ENCODE results near the gene ACAD11. TPM values are rescaled to one million over a fixed set of nuclear protein-coding genes. Genes with fewer than 3 reads are reported as not detected.
A peak's percentile ranks its signal among the peaks of the same experiment; 100 is the strongest.

The ACAD11 gene
- total and polyA plus RNA-seq, 7 experiments from 2014 or later = 6.0 to 33.7 (median 25.6) TPM

GRCh38 chr3:132661101-132661500, 1.5 kb upstream of the ACAD11 start:
- H3K9me3 ChIP-seq (ENCODE audit: control insufficient read depth in 2 of 3, low read length in 3 of 3) = no peaks in the 10 kb centered on the region
- DNase-seq (no peak), ATAC-seq (no peak)
- H3K4me1 ChIP-seq (ENCODE audit: control insufficient read depth in 2 of 2, insufficient read depth in 2 of 2, low read length in 2 of 2) = peaks cover 9 to 19% of the 10 kb centered on the region in 2 donors
- intact Hi-C loops (cut with micrococcal nuclease) = loop anchor here (2.0 to 10.0 kb wide), 5 partner anchors 244 to 1769 kb away; partner anchors contain the start of genes ATP2C1 (in 1 of the 2), CDV3 (in 1 of the 2), DNAJC13 (in 1 of the 2) and MRPL3 (in 1 of the 2)
- Mint-ChIP-seq H3K27me3 (no peaks in the 10 kb centered on the region), H3K4me3 (peak overlapping the region; percentile 84 to 98 (median 97)), H3K27ac (peak overlapping the region; percentile 95 to 98 (median 96)), H3K9me3 (no peaks in the 10 kb centered on the region), H3K4me1 (peaks cover 41 to 81% (median 67%) of the 10 kb centered on the region in 7 donors), H3K36me3 (peaks cover 0 to 8% (median 3%) of the 10 kb centered on the region in 5 donors)
- H3K36me3 ChIP-seq (ENCODE audit: control insufficient read depth in 2 of 3, insufficient read depth in 3 of 3, low read length in 3 of 3) = peaks cover 0 to 14% (median 0%) of the 10 kb centered on the region in 3 experiments
- peak overlapping the region; percentile 99 for H3K4me3 ChIP-seq (ENCODE audit: low read length)
- CTCF ChIA-PET = interaction anchor here (0.5 to 2.2 kb wide), 4 partner anchors 12 to 128 kb away, joined by 3 to 6 read pairs (median 3); no protein-coding TSS in a partner anchor
- POLR2A ChIA-PET = interaction anchor here (0.5 to 2.3 kb wide), 6 partner anchors 9 to 912 kb away, joined by 3 to 9 read pairs (median 4); partner anchors contain the start of gene CDV3
- H3K27ac ChIP-seq (ENCODE audit: low read depth, low read length) = peak overlapping the region; percentile 92
- no peaks in the 10 kb centered on the region for H3K27me3 ChIP-seq (ENCODE audit: control insufficient read depth in 2 of 2, insufficient read depth in 2 of 2, low read length in 2 of 2)

GRCh38 chr3:132660811-132661070, 1.1 kb upstream of the ACAD11 start:
- Histone ChIP-seq H3K4me1 (ENCODE audit: control insufficient read depth in 2 of 2, insufficient read depth in 2 of 2, low read length in 2 of 2) (peaks cover 9 to 19% of the 10 kb centered on the region in 2 donors), H3K9me3 (ENCODE audit: control insufficient read depth in 2 of 3, low read length in 3 of 3) (no peaks in the 10 kb centered on the region), H3K36me3 (ENCODE audit: control insufficient read depth in 2 of 3, insufficient read depth in 3 of 3, low read length in 3 of 3) (peaks cover 0 to 14% (median 0%) of the 10 kb centered on the region in 3 experiments), H3K27me3 (ENCODE audit: control insufficient read depth in 2 of 2, insufficient read depth in 2 of 2, low read length in 2 of 2) (no peaks in the 10 kb centered on the region), H3K27ac (ENCODE audit: low read depth, low read length) (peak overlapping the region; percentile 92), H3K4me3 (ENCODE audit: low read length) (peak overlapping the region; percentile 99)
- ATAC-seq (no peak), DNase-seq (no peak)
- H3K4me3 Mint-ChIP-seq = peak overlapping the region; percentile 84 to 98 (median 97)
- POLR2A ChIA-PET = interaction anchor here (0.5 to 2.3 kb wide), 6 partner anchors 9 to 912 kb away, joined by 3 to 9 read pairs (median 4); partner anchors contain the start of gene CDV3
- H3K27me3 Mint-ChIP-seq = no peaks in the 10 kb centered on the region
- no peaks in the 10 kb centered on the region for H3K9me3 Mint-ChIP-seq
- H3K36me3 Mint-ChIP-seq = peaks cover 0 to 8% (median 3%) of the 10 kb centered on the region in 5 donors
- H3K27ac Mint-ChIP-seq = peak overlapping the region; percentile 95 to 98 (median 96)
- H3K4me1 Mint-ChIP-seq = peaks cover 43 to 80% (median 69%) of the 10 kb centered on the region in 7 donors
- CTCF ChIA-PET = interaction anchor here (0.5 to 2.2 kb wide), 4 partner anchors 12 to 128 kb away, joined by 3 to 6 read pairs (median 3); no protein-coding TSS in a partner anchor
- intact Hi-C loops (cut with micrococcal nuclease) = loop anchor here (1.0 to 10.0 kb wide), 9 partner anchors 62 to 1825 kb away; partner anchors contain the start of genes DNAJC13 (in 2 of the 2), NPHP3 (in 2 of the 2), ANAPC13 (in 1 of the 2) and ATP2C1 (in 1 of the 2)

GRCh38 chr3:132660052-132660810, 622 bp upstream of the ACAD11 start, which contains the start of gene UBA5:
Gene UBA5, plus strand, starts transcription at chr3:132660329. Its CDS starts 209 bp downstream, at chr3:132660538.
- Histone ChIP-seq H3K36me3 (ENCODE audit: control insufficient read depth in 2 of 3, insufficient read depth in 3 of 3, low read length in 3 of 3) (peaks cover 0 to 14% (median 0%) of the 10 kb centered on the region in 3 experiments), H3K27me3 (ENCODE audit: control insufficient read depth in 2 of 2, insufficient read depth in 2 of 2, low read length in 2 of 2) (no peaks in the 10 kb centered on the region), H3K4me3 (ENCODE audit: low read length) (peak within 1 kb of the TSS; percentile 99), H3K4me1 (ENCODE audit: control insufficient read depth in 2 of 2, insufficient read depth in 2 of 2, low read length in 2 of 2) (peaks cover 9 to 19% of the 10 kb centered on the region in 2 donors), H3K27ac (ENCODE audit: low read depth, low read length) (peak within 1 kb of the TSS; percentile 92), H3K9me3 (ENCODE audit: control insufficient read depth in 2 of 3, low read length in 3 of 3) (no peaks in the 10 kb centered on the region)
- Mint-ChIP-seq H3K27me3 (no peaks in the 10 kb centered on the region), H3K9me3 (no peaks in the 10 kb centered on the region), H3K27ac (peak within 1 kb of the TSS; percentile 95 to 98 (median 96)), H3K4me3 (peak within 1 kb of the TSS; percentile 84 to 98 (median 97)), H3K36me3 (peaks cover 0 to 8% (median 3%) of the 10 kb centered on the region in 5 donors), H3K4me1 (peaks cover 45 to 78% (median 71%) of the 10 kb centered on the region in 7 donors)
- CTCF ChIA-PET = interaction anchor here (1.4 to 2.2 kb wide), 2 partner anchors 12 to 17 kb away, joined by 3 to 6 read pairs; no protein-coding TSS in a partner anchor
- intact Hi-C loops (cut with micrococcal nuclease) = loop anchor here (1.0 to 10.0 kb wide), 9 partner anchors 62 to 1825 kb away; partner anchors contain the start of genes DNAJC13 (in 2 of the 2), NPHP3 (in 2 of the 2), ANAPC13 (in 1 of the 2) and ATP2C1 (in 1 of the 2)
- DNase-seq = peak; percentile 55 to 81 (median 75)
- peak; percentile 92 for ATAC-seq
- POLR2A ChIA-PET = interaction anchor here (0.7 to 2.3 kb wide), 5 partner anchors 10 to 913 kb away, joined by 3 to 9 read pairs (median 5); partner anchors contain the start of gene CDV3

GRCh38 chr3:132659000-132659364, 627 bp downstream of the ACAD11 start:
- H3K27me3 ChIP-seq (ENCODE audit: control insufficient read depth in 2 of 2, insufficient read depth in 2 of 2, low read length in 2 of 2) = no peaks in the 10 kb centered on the region
- ChIA-PET POLR2A (interaction anchor here (0.6 kb wide), 1 partner anchor 810 kb away, joined by 3 read pairs; no protein-coding TSS in a partner anchor), CTCF (no interaction called here)
- H3K4me3 Mint-ChIP-seq = peak overlapping the region; percentile 84 to 98 (median 97)
- H3K36me3 ChIP-seq (ENCODE audit: control insufficient read depth in 2 of 3, insufficient read depth in 3 of 3, low read length in 3 of 3) = peaks cover 0 to 14% (median 0%) of the 10 kb centered on the region in 3 experiments
- H3K4me1 Mint-ChIP-seq = peaks cover 38 to 74% (median 62%) of the 10 kb centered on the region in 7 donors
- ATAC-seq (no peak), DNase-seq (peak in 1 of 9 donors; percentile 4)
- H3K4me1 ChIP-seq (ENCODE audit: control insufficient read depth in 2 of 2, insufficient read depth in 2 of 2, low read length in 2 of 2) = peaks cover 9 to 19% of the 10 kb centered on the region in 2 donors
- no peaks in the 10 kb centered on the region for H3K27me3 Mint-ChIP-seq
- intact Hi-C loops (cut with micrococcal nuclease) = loop anchor here (1.0 to 5.0 kb wide), 4 partner anchors 764 to 1632 kb away; partner anchors contain the start of genes SRPRB (in 2 of the 2), ASTE1 (in 1 of the 2) and NEK11 (in 1 of the 2)
- H3K4me3 ChIP-seq (ENCODE audit: low read length) = peak overlapping the region; percentile 99
- no peaks in the 10 kb centered on the region for H3K9me3 Mint-ChIP-seq
- peak overlapping the region; percentile 95 to 98 (median 96) for H3K27ac Mint-ChIP-seq
- peaks cover 0 to 4% (median 0%) of the 10 kb centered on the region in 5 donors for H3K36me3 Mint-ChIP-seq
- H3K9me3 ChIP-seq (ENCODE audit: control insufficient read depth in 2 of 3, low read length in 3 of 3) = no peaks in the 10 kb centered on the region
- peak overlapping the region; percentile 92 for H3K27ac ChIP-seq (ENCODE audit: low read depth, low read length)

GRCh38 chr3:132657869-132658747, 1.5 kb downstream of the ACAD11 start:
- Mint-ChIP-seq H3K4me3 (peak overlapping the region; percentile 71 to 98 (median 96)), H3K36me3 (peaks cover 0 to 4% (median 0%) of the 10 kb centered on the region in 5 donors), H3K27me3 (no peaks in the 10 kb centered on the region), H3K27ac (peak overlapping the region in 3 of 9 donors; percentile 96), H3K9me3 (no peaks in the 10 kb centered on the region), H3K4me1 (peaks cover 36 to 65% (median 54%) of the 10 kb centered on the region in 7 donors)
- ATAC-seq (no peak), DNase-seq (no peak)
- H3K4me3 ChIP-seq (ENCODE audit: low read length) = no peak overlapping the region
- peaks cover 0 to 14% (median 0%) of the 10 kb centered on the region in 3 experiments for H3K36me3 ChIP-seq (ENCODE audit: control insufficient read depth in 2 of 3, insufficient read depth in 3 of 3, low read length in 3 of 3)
- H3K4me1 ChIP-seq (ENCODE audit: control insufficient read depth in 2 of 2, insufficient read depth in 2 of 2, low read length in 2 of 2) = peaks cover 11 to 19% of the 10 kb centered on the region in 2 donors
- no peak overlapping the region for H3K27ac ChIP-seq (ENCODE audit: low read depth, low read length)
- intact Hi-C loops (cut with micrococcal nuclease) = loop anchor here (2.0 to 5.0 kb wide), 3 partner anchors 1147 to 1631 kb away; partner anchors contain the start of genes SRPRB (in 2 of the 2), ASTE1 (in 1 of the 2) and NEK11 (in 1 of the 2)
- H3K9me3 ChIP-seq (ENCODE audit: control insufficient read depth in 2 of 3, low read length in 3 of 3) = no peaks in the 10 kb centered on the region
- CTCF ChIA-PET = no interaction called here
- H3K27me3 ChIP-seq (ENCODE audit: control insufficient read depth in 2 of 2, insufficient read depth in 2 of 2, low read length in 2 of 2) = no peaks in the 10 kb centered on the region
- POLR2A ChIA-PET = interaction anchor here (0.6 kb wide), 1 partner anchor 811 kb away, joined by 3 read pairs; no protein-coding TSS in a partner anchor
